Measurements from ENCODE around the gene TMF1.

Gene TMF1

GRCh38 chr3:69080233-69080920 is 28.2 kb upstream of the TMF1 start, which contains the start of gene UBA3:
UBA3 (minus strand) TSS chr3:69080365; CDS start chr3:69080353, 12 bp downstream.
- peak; percentile 51 for DNase-seq

- no peak for DNase-seq
Measured at GRCh38 chr3:69079269-69080159, 27.4 kb upstream of the TMF1 start.

- no peak for DNase-seq
Measured at GRCh38 chr3:69072928-69073327, 20.8 kb upstream of the TMF1 start.

GRCh38 chr3:69066121-69066520 is 14.0 kb upstream of the TMF1 start:
- DNase-seq: no peak

GRCh38 chr3:69065318-69065964 is 13.3 kb upstream of the TMF1 start:
- no peak for DNase-seq

GRCh38 chr3:69063636-69064035 is 11.5 kb upstream of the TMF1 start:
- DNase-seq: no peak

- DNase-seq: no peak
Measured at GRCh38 chr3:69059688-69060087, 7.6 kb upstream of the TMF1 start.

GRCh38 chr3:69058947-69059224 is 6.8 kb upstream of the TMF1 start:
- no peak for DNase-seq

- no peak for DNase-seq
Measured at GRCh38 chr3:69058180-69058946, 6.2 kb upstream of the TMF1 start.

- no peak for DNase-seq
Measured at GRCh38 chr3:69052472-69052898, 352 bp upstream of the TMF1 start.

GRCh38 chr3:69048990-69049389 is 3.1 kb downstream of the TMF1 start:
- DNase-seq: no peak

- DNase-seq: no peak
Measured at GRCh38 chr3:69044608-69045007, 7.5 kb downstream of the TMF1 start.

- DNase-seq: no peak
Measured at GRCh38 chr3:69033470-69033869, 18.7 kb downstream of the TMF1 start.

- DNase-seq: no peak
Measured at GRCh38 chr3:69032737-69033136, 19.4 kb downstream of the TMF1 start.

GRCh38 chr3:69032142-69032541 is 20.0 kb downstream of the TMF1 start:
- no peak for DNase-seq

- no peak for DNase-seq
Measured at GRCh38 chr3:69031635-69032034, 20.5 kb downstream of the TMF1 start.

- no peak for DNase-seq
Measured at GRCh38 chr3:69020857-69021256, 31.3 kb downstream of the TMF1 start.

- no peak for DNase-seq
Measured at GRCh38 chr3:69020424-69020823, 31.7 kb downstream of the TMF1 start.

- DNase-seq: no peak
Measured at GRCh38 chr3:69016901-69017300, 35.2 kb downstream of the TMF1 start.

GRCh38 chr3:69016102-69016501 is 36.0 kb downstream of the TMF1 start:
- DNase-seq: no peak

- DNase-seq: no peak
Measured at GRCh38 chr3:69014022-69014580, 38.0 kb downstream of the TMF1 start.

- peak; percentile 88 for DNase-seq
Measured at GRCh38 chr3:69013253-69014021, 38.7 kb downstream of the TMF1 start, which contains the start of gene EOGT. EOGT (minus strand) TSS chr3:69013684; CDS start chr3:69009846, 3,838 bp downstream.

All from 8988T (cell line).